Liver (tissue), 9 donors: ENCODE data around the gene TMEM259. TPM values are rescaled to one million over a fixed set of nuclear protein-coding genes. Genes with fewer than 3 reads are reported as not detected.

Source experiments
- DNase-seq: peaks from one replicate; pipeline ENCODE4 v3.0.0-alpha.2; 2017; ENCODE audit warnings: low spot score
- H3K27ac ChIP-seq, 2 donors: one replicate each; pipeline ENCODE4 v1.7.0; 2013; ENCODE audit warnings: inconsistent platforms in 2 of 2, low read length in 2 of 2, control low read depth in 1 of 2, low read depth in 1 of 2, mild to moderate bottlenecking in 1 of 2
- H3K27me3 ChIP-seq, 4 donors: one replicate each; pipeline versions ENCODE4 v1.6.1 to v1.7.0; 2013; ENCODE audit warnings: low read length in 3 of 4, inconsistent platforms in 1 of 4, mild to moderate bottlenecking in 1 of 4, moderate library complexity in 1 of 4; ENCODE audit not compliant: control insufficient read depth in 4 of 4, insufficient read depth in 4 of 4
- H3K36me3 ChIP-seq, 4 donors: one replicate each; pipeline versions ENCODE4 v1.6.1 to v1.7.0; 2013; ENCODE audit warnings: low read length in 3 of 4, mild to moderate bottlenecking in 3 of 4, low read depth in 1 of 4, moderate library complexity in 1 of 4; ENCODE audit not compliant: control insufficient read depth in 4 of 4, insufficient read depth in 3 of 4
- H3K4me1 ChIP-seq, 4 donors: one replicate each; pipeline versions ENCODE4 v1.6.1 to v1.7.0; 2013; ENCODE audit warnings: low read length in 3 of 4, mild to moderate bottlenecking in 3 of 4, moderate library complexity in 1 of 4; ENCODE audit not compliant: control insufficient read depth in 4 of 4, insufficient read depth in 4 of 4
- H3K4me3 ChIP-seq, 3 donors: one replicate each; pipeline versions ENCODE4 v1.6.1 to v1.7.0; 2013; ENCODE audit warnings: low read length in 3 of 3, control low read depth in 1 of 3, low read depth in 1 of 3, mild to moderate bottlenecking in 1 of 3
- H3K9ac ChIP-seq, 2 donors: one replicate each; pipeline ENCODE4 v1.7.0; 2013; ENCODE audit warnings: low read length in 2 of 2, mild to moderate bottlenecking in 2 of 2, moderate library complexity in 2 of 2, control low read depth in 1 of 2, low read depth in 1 of 2
- H3K9me3 ChIP-seq, 4 donors: one replicate each; pipeline versions ENCODE4 v1.6.1 to v1.7.0; 2013; ENCODE audit warnings: low read length in 3 of 4; ENCODE audit not compliant: control insufficient read depth in 4 of 4
- ATF3 ChIP-seq: IDR thresholded peaks from 2 replicates; pipeline ENCODE4 v1.6.1; 2016; ENCODE audit warnings: antibody characterized with exemption
- CTCF ChIP-seq: fragments of 150-350 bp; IDR thresholded peaks from 2 replicates; pipeline ENCODE4 v1.5.1; 2017; ENCODE audit warnings: improper control_type of control experiment, low read depth, low read length; ENCODE audit not compliant: missing input control
- EGR1 ChIP-seq, 2 donors: IDR thresholded peaks; 2 replicates each; pipeline ENCODE4 v1.6.1; 2016 to 2018; ENCODE audit warnings: antibody characterized with exemption in 2 of 2, low read depth in 2 of 2
- FOXA1 ChIP-seq: IDR thresholded peaks from 2 replicates; pipeline ENCODE4 v1.6.1; 2016; ENCODE audit warnings: antibody characterized with exemption
- FOXA2 ChIP-seq: IDR thresholded peaks from 2 replicates; pipeline ENCODE4 v1.6.1; 2016; ENCODE audit warnings: antibody characterized with exemption
- GABPA ChIP-seq, 2 donors: IDR thresholded peaks in 1 of 2; conservative IDR thresholded peaks in 1 of 2; 2 replicates each; pipeline ENCODE4 v1.6.1; 2016; ENCODE audit warnings: antibody characterized with exemption in 2 of 2, mild to moderate bottlenecking in 1 of 2, moderate library complexity in 1 of 2
- HNF4A ChIP-seq, 2 donors: conservative IDR thresholded peaks; 2 replicates each; pipeline ENCODE4 v1.6.1; 2016; ENCODE audit warnings: antibody characterized with exemption in 2 of 2, mild to moderate bottlenecking in 2 of 2
- HNF4G ChIP-seq: IDR thresholded peaks from 2 replicates; pipeline ENCODE4 v1.6.1; 2016; ENCODE audit warnings: antibody characterized with exemption
- JUND ChIP-seq, 2 donors: IDR thresholded peaks; 2 replicates each; pipeline ENCODE4 v1.6.1; 2016; ENCODE audit warnings: antibody characterized with exemption in 2 of 2
- NR2F2 ChIP-seq: IDR thresholded peaks from 2 replicates; pipeline ENCODE4 v1.6.1; 2016; ENCODE audit warnings: antibody characterized with exemption
- RAD21 ChIP-seq, 2 donors: IDR thresholded peaks; 2 replicates each; pipeline ENCODE4 v1.6.1; 2016; ENCODE audit warnings: antibody characterized with exemption in 2 of 2, mild to moderate bottlenecking in 2 of 2
- RXRA ChIP-seq, 2 donors: IDR thresholded peaks; 2 replicates each; pipeline ENCODE4 v1.6.1; 2017 to 2018; ENCODE audit warnings: antibody characterized with exemption in 2 of 2, mild to moderate bottlenecking in 1 of 2
- SP1 ChIP-seq: IDR thresholded peaks from 2 replicates; pipeline ENCODE4 v1.6.1; 2018; ENCODE audit warnings: antibody characterized with exemption, mild to moderate bottlenecking
- YY1 ChIP-seq: IDR thresholded peaks from 2 replicates; pipeline ENCODE4 v1.6.1; 2016; ENCODE audit warnings: antibody characterized with exemption, mild to moderate bottlenecking
- WGBS: extraction: QIAGEN DNeasy Blood & Tissue Kit; methylation state at CpG from one replicate; pipeline ENCODE4 v1.1.7; 2013; 5-methylcytosine and 5-hydroxymethylcytosine counted together
- polyA plus RNA-seq, 2 donors: library from polyadenylated mRNA; stranded (reverse) in 1 of 2; unstranded in 1 of 2; fragments of 200-250 nt in 1 of 2; fragments of >200 nt in 1 of 2; fragmentation: Nextera tagmentation in 1 of 2; extraction: Ambion mirVana in 1 of 2; gene quantifications; one replicate each; pipeline versions ENCODE4 v1.2.1 to v1.2.3, GENCODE V29; 2013 to 2015
- total RNA-seq, 2 donors: library from RNA; depleted of rRNA; stranded (reverse); fragments of >200 nt; gene quantifications; one replicate each; pipeline ENCODE4 v1.2.3, GENCODE V29; 2014
- TF ChIP-seq, protein P1 (sequence below): IDR thresholded peaks from 2 replicates; pipeline ENCODE4 v1.6.1; 2016; ENCODE audit warnings: antibody characterized with exemption
- TF ChIP-seq, protein P2 (sequence below): IDR thresholded peaks from 2 replicates; pipeline ENCODE4 v1.6.1; 2016; ENCODE audit warnings: antibody characterized with exemption, mild to moderate bottlenecking
- TF ChIP-seq, protein P3 (sequence below): IDR thresholded peaks from 2 replicates; pipeline ENCODE4 v1.6.1; 2016; ENCODE audit warnings: antibody characterized with exemption
- donor health status: healthy.
- donor health status: healthy.
- donor health status: healthy.
- donor health status: healthy.
- donor health status: healthy.

TMEM259 gene
- total and polyA plus RNA-seq, 4 donors, result 29.7 to 99.3 (median 57.3) TPM

DNA sequence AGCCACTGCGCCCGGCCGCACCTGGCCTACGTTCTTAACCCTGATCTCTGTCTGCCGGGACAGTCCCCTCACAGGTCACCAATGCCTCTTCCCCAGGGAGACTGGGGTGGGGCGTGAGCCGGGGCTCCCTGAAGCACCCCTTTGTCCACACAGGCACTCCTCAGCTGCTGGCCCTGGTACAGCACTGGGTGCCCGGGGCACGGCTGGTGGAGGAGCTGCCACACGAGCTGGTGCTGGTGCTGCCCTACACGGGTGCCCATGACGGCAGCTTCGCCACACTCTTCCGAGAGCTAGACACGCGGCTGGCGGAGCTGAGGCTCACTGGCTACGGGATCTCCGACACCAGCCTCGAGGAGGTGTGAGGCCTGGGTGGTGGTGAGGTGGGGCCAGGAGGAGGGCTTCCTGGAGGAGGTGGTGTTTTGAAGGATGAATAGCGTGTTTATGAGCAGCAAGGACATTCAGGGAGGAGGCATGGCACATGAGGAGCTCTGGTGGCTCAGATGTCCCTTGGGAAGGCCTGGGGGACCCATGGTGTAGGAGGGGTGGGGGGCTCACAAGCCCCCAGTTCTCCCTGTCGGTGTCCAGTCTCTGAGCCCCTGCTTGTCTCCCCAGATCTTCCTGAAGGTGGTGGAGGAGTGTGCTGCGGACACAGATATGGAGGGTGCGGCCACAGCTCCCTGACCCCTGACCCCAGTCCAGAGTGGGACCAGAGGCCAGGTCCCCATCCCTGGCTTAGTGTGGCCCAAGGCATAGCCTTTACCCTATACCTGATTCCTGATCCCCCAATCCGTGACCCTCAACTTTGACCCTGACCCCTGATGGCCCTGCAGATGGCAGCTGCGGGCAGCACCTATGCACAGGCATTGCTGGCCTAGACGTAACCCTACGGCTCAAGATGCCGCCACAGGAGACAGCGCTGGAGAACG lies 32.5 kb upstream of the TMEM259 start:
- no peaks in the 10 kb centered on the region for H3K4me1 ChIP-seq
- no peak overlapping the region for H3K27ac ChIP-seq
- 96% methylated on average over 31 of the region's 31 CpGs for WGBS
- no peak for TF ChIP-seq YY1
- no peak for TF ChIP-seq FOXA2
- TF ChIP-seq CTCF, result no peak
- TF ChIP-seq, protein P1, sequence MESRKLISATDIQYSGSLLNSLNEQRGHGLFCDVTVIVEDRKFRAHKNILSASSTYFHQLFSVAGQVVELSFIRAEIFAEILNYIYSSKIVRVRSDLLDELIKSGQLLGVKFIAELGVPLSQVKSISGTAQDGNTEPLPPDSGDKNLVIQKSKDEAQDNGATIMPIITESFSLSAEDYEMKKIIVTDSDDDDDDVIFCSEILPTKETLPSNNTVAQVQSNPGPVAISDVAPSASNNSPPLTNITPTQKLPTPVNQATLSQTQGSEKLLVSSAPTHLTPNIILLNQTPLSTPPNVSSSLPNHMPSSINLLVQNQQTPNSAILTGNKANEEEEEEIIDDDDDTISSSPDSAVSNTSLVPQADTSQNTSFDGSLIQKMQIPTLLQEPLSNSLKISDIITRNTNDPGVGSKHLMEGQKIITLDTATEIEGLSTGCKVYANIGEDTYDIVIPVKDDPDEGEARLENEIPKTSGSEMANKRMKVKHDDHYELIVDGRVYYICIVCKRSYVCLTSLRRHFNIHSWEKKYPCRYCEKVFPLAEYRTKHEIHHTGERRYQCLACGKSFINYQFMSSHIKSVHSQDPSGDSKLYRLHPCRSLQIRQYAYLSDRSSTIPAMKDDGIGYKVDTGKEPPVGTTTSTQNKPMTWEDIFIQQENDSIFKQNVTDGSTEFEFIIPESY, result no peak
- no peak for TF ChIP-seq RXRA (IDR thresholded peaks at IDR 0.05)
- TF ChIP-seq RAD21 (IDR thresholded peaks at IDR 0.05), result no peak
- TF ChIP-seq ATF3, result no peak
- no peak for TF ChIP-seq HNF4A (conservative IDR thresholded peaks at IDR 0.05)
- TF ChIP-seq, protein P2, sequence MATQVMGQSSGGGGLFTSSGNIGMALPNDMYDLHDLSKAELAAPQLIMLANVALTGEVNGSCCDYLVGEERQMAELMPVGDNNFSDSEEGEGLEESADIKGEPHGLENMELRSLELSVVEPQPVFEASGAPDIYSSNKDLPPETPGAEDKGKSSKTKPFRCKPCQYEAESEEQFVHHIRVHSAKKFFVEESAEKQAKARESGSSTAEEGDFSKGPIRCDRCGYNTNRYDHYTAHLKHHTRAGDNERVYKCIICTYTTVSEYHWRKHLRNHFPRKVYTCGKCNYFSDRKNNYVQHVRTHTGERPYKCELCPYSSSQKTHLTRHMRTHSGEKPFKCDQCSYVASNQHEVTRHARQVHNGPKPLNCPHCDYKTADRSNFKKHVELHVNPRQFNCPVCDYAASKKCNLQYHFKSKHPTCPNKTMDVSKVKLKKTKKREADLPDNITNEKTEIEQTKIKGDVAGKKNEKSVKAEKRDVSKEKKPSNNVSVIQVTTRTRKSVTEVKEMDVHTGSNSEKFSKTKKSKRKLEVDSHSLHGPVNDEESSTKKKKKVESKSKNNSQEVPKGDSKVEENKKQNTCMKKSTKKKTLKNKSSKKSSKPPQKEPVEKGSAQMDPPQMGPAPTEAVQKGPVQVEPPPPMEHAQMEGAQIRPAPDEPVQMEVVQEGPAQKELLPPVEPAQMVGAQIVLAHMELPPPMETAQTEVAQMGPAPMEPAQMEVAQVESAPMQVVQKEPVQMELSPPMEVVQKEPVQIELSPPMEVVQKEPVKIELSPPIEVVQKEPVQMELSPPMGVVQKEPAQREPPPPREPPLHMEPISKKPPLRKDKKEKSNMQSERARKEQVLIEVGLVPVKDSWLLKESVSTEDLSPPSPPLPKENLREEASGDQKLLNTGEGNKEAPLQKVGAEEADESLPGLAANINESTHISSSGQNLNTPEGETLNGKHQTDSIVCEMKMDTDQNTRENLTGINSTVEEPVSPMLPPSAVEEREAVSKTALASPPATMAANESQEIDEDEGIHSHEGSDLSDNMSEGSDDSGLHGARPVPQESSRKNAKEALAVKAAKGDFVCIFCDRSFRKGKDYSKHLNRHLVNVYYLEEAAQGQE, result no peak
- no peak for TF ChIP-seq GABPA (IDR thresholded peaks at IDR 0.05 in 1 of 2, conservative IDR thresholded peaks at IDR 0.05 in 1 of 2)
- TF ChIP-seq HNF4G, result no peak
- TF ChIP-seq SP1, result no peak
- TF ChIP-seq JUND (IDR thresholded peaks at IDR 0.05), result no peak
- no peak for TF ChIP-seq FOXA1
- TF ChIP-seq NR2F2, result no peak
- TF ChIP-seq, protein P3, sequence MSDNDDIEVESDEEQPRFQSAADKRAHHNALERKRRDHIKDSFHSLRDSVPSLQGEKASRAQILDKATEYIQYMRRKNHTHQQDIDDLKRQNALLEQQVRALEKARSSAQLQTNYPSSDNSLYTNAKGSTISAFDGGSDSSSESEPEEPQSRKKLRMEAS, result no peak
- TF ChIP-seq EGR1 (IDR thresholded peaks at IDR 0.05; ENCODE audit: low read depth in 2 of 2), result no peak
- H3K36me3 ChIP-seq, result no peaks in the 10 kb centered on the region
- H3K4me3 ChIP-seq, result no peak overlapping the region
- no peak overlapping the region for H3K9ac ChIP-seq
- peaks cover 0 to 9% (median 0%) of the 10 kb centered on the region in 4 donors for H3K9me3 ChIP-seq
- DNase-seq, result no peak
- no peaks in the 10 kb centered on the region for H3K27me3 ChIP-seq
